ENCODE results near the gene AGR2.
A peak's percentile ranks its signal among the peaks of the same experiment; 100 is the strongest.

AGR2 gene

GRCh38 chr7:16812542-16813231, 7.9 kb upstream of the AGR2 start:
- no peak for DNase-seq

GRCh38 chr7:16811551-16811950, 6.8 kb upstream of the AGR2 start:
- DNase-seq, result no peak

GRCh38 chr7:16810573-16810972, 5.8 kb upstream of the AGR2 start:
- DNase-seq, result no peak

- no peak for DNase-seq
Observed at GRCh38 chr7:16810112-16810511, 5.3 kb upstream of the AGR2 start.

GRCh38 chr7:16805441-16805840, 642 bp upstream of the AGR2 start:
- no peak for DNase-seq

GRCh38 chr7:16803881-16804673, 722 bp downstream of the AGR2 start:
- DNase-seq, result no peak

GRCh38 chr7:16803125-16803524, 1.7 kb downstream of the AGR2 start:
- no peak for DNase-seq

GRCh38 chr7:16801579-16801978, 3.2 kb downstream of the AGR2 start:
- no peak for DNase-seq

GRCh38 chr7:16801111-16801542, 3.7 kb downstream of the AGR2 start:
- DNase-seq, result peak in 1 of 2 donors; percentile 11

- no peak for DNase-seq
Observed at GRCh38 chr7:16795624-16796023, 9.2 kb downstream of the AGR2 start.

- no peak for DNase-seq
Observed at GRCh38 chr7:16794986-16795385, 9.8 kb downstream of the AGR2 start.

GRCh38 chr7:16791905-16792698, 12.7 kb downstream of the AGR2 start:
- no peak for DNase-seq

- no peak for DNase-seq
Observed at GRCh38 chr7:16791071-16791470, 13.7 kb downstream of the AGR2 start.

GRCh38 chr7:16787127-16787526, 17.7 kb downstream of the AGR2 start:
- no peak for DNase-seq

GRCh38 chr7:16786257-16786656, 18.5 kb downstream of the AGR2 start:
- no peak for DNase-seq

GRCh38 chr7:16785846-16786245, 19.0 kb downstream of the AGR2 start:
- DNase-seq, result no peak

GRCh38 chr7:16785321-16785720, 19.5 kb downstream of the AGR2 start:
- DNase-seq, result no peak

- DNase-seq, result no peak
Observed at GRCh38 chr7:16780596-16780995, 24.2 kb downstream of the AGR2 start.

- DNase-seq, result no peak
Observed at GRCh38 chr7:16779051-16779450, 25.7 kb downstream of the AGR2 start.

GRCh38 chr7:16778476-16778875, 26.3 kb downstream of the AGR2 start:
- DNase-seq, result no peak

GRCh38 chr7:16776053-16776452, 28.7 kb downstream of the AGR2 start:
- DNase-seq, result no peak

GRCh38 chr7:16774986-16775385, 29.8 kb downstream of the AGR2 start:
- no peak for DNase-seq

- no peak for DNase-seq
Observed at GRCh38 chr7:16774294-16774693, 30.5 kb downstream of the AGR2 start.

GRCh38 chr7:16773884-16774283, 30.9 kb downstream of the AGR2 start:
- no peak for DNase-seq
